CD4-positive, alpha-beta T cell treated with Interleukin-6 at 100 ng/mL for 8 hours (primary cell): Measurements from ENCODE around the gene PHEX.

Experiments used
- DNase-seq: peaks from one replicate; pipeline ENCODE4 v3.0.0-alpha.2; 2020; ENCODE audit warnings: mixed read lengths, low spot score

PHEX gene

GRCh38 chrX:22032084-22032483 lies at the start of gene PHEX:
Gene PHEX (plus strand): TSS chrX:22032325. CDS start chrX:22033006, 681 bp downstream.
- DNase-seq: no peak

GRCh38 chrX:21985332-21985777 lies 46.8 kb upstream of the PHEX start:
- peak; percentile 69 for DNase-seq

GRCh38 chrX:21986596-21986995 lies 45.5 kb upstream of the PHEX start:
- no peak for DNase-seq

GRCh38 chrX:21989384-21989783 lies 42.7 kb upstream of the PHEX start:
- DNase-seq: no peak

- DNase-seq: no peak
These were observed 41.3 kb upstream of the PHEX start for GRCh38 chrX:21990832-21991231.

GRCh38 chrX:21991504-21991903 lies 40.6 kb upstream of the PHEX start:
- no peak for DNase-seq

GRCh38 chrX:21993265-21993664 lies 38.9 kb upstream of the PHEX start:
- DNase-seq: no peak

GRCh38 chrX:21996872-21997455 lies 35.2 kb upstream of the PHEX start:
- no peak for DNase-seq

- DNase-seq: no peak
These were observed 34.1 kb upstream of the PHEX start for GRCh38 chrX:21998037-21998436.

GRCh38 chrX:22004866-22005265 lies 27.3 kb upstream of the PHEX start:
- DNase-seq: no peak

- no peak for DNase-seq
These were observed 20.1 kb upstream of the PHEX start for GRCh38 chrX:22012051-22012450.

GRCh38 chrX:22012931-22013330 lies 19.2 kb upstream of the PHEX start:
- DNase-seq: no peak

GRCh38 chrX:22015139-22015750 lies 16.9 kb upstream of the PHEX start:
- no peak for DNase-seq

- no peak for DNase-seq
These were observed 10.3 kb upstream of the PHEX start for GRCh38 chrX:22021751-22022324.

- DNase-seq: no peak
These were observed 7.5 kb upstream of the PHEX start for GRCh38 chrX:22024577-22024976.

- no peak for DNase-seq
These were observed 6.4 kb upstream of the PHEX start for GRCh38 chrX:22025751-22026150.

- DNase-seq: no peak
These were observed 5.4 kb upstream of the PHEX start for GRCh38 chrX:22026731-22027130.

GRCh38 chrX:22032506-22032905 lies 381 bp downstream of the PHEX start:
- no peak for DNase-seq

GRCh38 chrX:22033818-22034217 lies 1.7 kb downstream of the PHEX start:
- DNase-seq: no peak

GRCh38 chrX:22035236-22035635 lies 3.1 kb downstream of the PHEX start:
- no peak for DNase-seq

GRCh38 chrX:22037225-22037624 lies 5.1 kb downstream of the PHEX start:
- DNase-seq: no peak

GRCh38 chrX:22037911-22038537 lies 5.9 kb downstream of the PHEX start:
- DNase-seq: no peak

- DNase-seq: no peak
These were observed 7.4 kb downstream of the PHEX start for GRCh38 chrX:22039541-22039940.
